HepG2 (cell line): Measurements from ENCODE around the gene CENPW. TPM values are rescaled to one million over a fixed set of nuclear protein-coding genes. Genes with fewer than 3 reads are reported as not detected.

Experiments used
- ATAC-seq: fragments of 200-7000 bp; cut with Tn5 transposase; 3 replicates; pipeline ENCODE4 v1.9.1; 2020; ENCODE audit warnings: mild to moderate bottlenecking, moderate library complexity
- BruUV-seq: library from RNA; stranded (reverse); fragments of 400-500 nt; replicated peaks from 2 replicates; lab custom pipeline; 2021; lab: Mats Ljungman, UMichigan
- CTCF ChIA-PET: fragments of 300-600 bp; formaldehyde crosslinking; extraction: SDS; loops from one replicate; lab custom pipeline; 2021; ENCODE audit warnings: low total read pairs, inconsistent platforms, low intra/inter-chr PET ratio; lab: Yijun Ruan, JAX
- POLR2A ChIA-PET: fragments of 350-600 bp; sonication (Branson Sonifier 250); formaldehyde crosslinking; loops from one replicate; lab custom pipeline; 2020; ENCODE audit warnings: antibody characterized with exemption, inconsistent platforms; lab: Yijun Ruan, JAX
- DNase-seq: peaks from one replicate; pipeline ENCODE4 v3.0.0-alpha.2; 2015; ENCODE audit warnings: low spot score
- FAIRE-seq: peaks from 3 replicates; lab custom pipeline; 2011; peaks lifted over from hg19 to GRCh38; lab: Jason Lieb, UNC
- H2AFZ ChIP-seq: one replicate; pipeline ENCODE4 v1.6.1; 2011; ENCODE audit warnings: low read length, inconsistent platforms
- H3K27ac ChIP-seq: fragments of 300-600 bp; 3 replicates; pipeline ENCODE4 v1.8.0; 2011; ENCODE audit warnings: mixed run types, mild to moderate bottlenecking, mixed read lengths, low read length, inconsistent platforms; ENCODE audit not compliant: insufficient read depth; ENCODE audit errors: extremely low read length
- H3K27me3 ChIP-seq, 2 experiments: fragments of 200-600 bp in 1 of 2; 2 replicates in 1 of 2; 3 replicates in 1 of 2; pipeline versions ENCODE4 v1.6.0 to v1.8.0; 2011; ENCODE audit warnings: low read length in 2 of 2, mild to moderate bottlenecking in 2 of 2, moderate library complexity in 2 of 2, inconsistent platforms in 1 of 2; ENCODE audit not compliant: insufficient read depth in 2 of 2, control insufficient read depth in 1 of 2
- H3K36me3 ChIP-seq, 2 experiments: fragments of 200-600 bp in 1 of 2; replicated peaks in 1 of 2; 2 replicates in 1 of 2; 3 replicates in 1 of 2; pipeline versions ENCODE4 v1.5.1 to v1.8.0; 2011; ENCODE audit warnings: low read length in 2 of 2, inconsistent platforms in 1 of 2; ENCODE audit not compliant: insufficient read depth in 2 of 2, control insufficient read depth in 1 of 2
- H3K4me1 ChIP-seq: 2 replicates; pipeline ENCODE4 v1.5.1; 2012; ENCODE audit warnings: low read length, inconsistent platforms; ENCODE audit not compliant: insufficient read depth
- H3K4me2 ChIP-seq: 2 replicates; pipeline ENCODE4 v1.6.0; 2011; ENCODE audit warnings: low read depth, low read length, inconsistent platforms
- H3K4me3 ChIP-seq, 3 experiments: fragments of 200-600 bp in 1 of 3; sonication (generic), shearing (Covaris generic) in 1 of 3; replicated peaks in 1 of 3; 2 replicates each; pipeline ENCODE4 v1.5.1; 2011 to 2016; ENCODE audit warnings: low read length in 3 of 3, inconsistent platforms in 2 of 3, low read depth in 2 of 3, mild to moderate bottlenecking in 2 of 3, control low read depth in 1 of 3, mixed read lengths in 1 of 3; ENCODE audit not compliant: insufficient read depth in 1 of 3
- H3K79me2 ChIP-seq: one replicate; pipeline ENCODE4 v1.6.1; 2011; ENCODE audit warnings: low read length, inconsistent platforms; ENCODE audit not compliant: insufficient read depth
- H3K9ac ChIP-seq: 2 replicates; pipeline ENCODE4 v1.6.0; 2011; ENCODE audit warnings: mild to moderate bottlenecking, low read depth, low read length, inconsistent platforms; ENCODE audit not compliant: insufficient read depth
- H3K9me3 ChIP-seq: 2 replicates; pipeline ENCODE4 v1.5.1; 2012; ENCODE audit warnings: mild to moderate bottlenecking, low read length
- H4K20me1 ChIP-seq: 2 replicates; pipeline ENCODE4 v1.6.0; 2011; ENCODE audit warnings: inconsistent platforms, mild to moderate bottlenecking, low read length, moderate library complexity; ENCODE audit not compliant: insufficient read depth
- CHD2 ChIP-seq: IDR thresholded peaks from 2 replicates; pipeline ENCODE4 v1.6.1; 2011; ENCODE audit warnings: low read depth, low read length, improper control_type of control experiment
- DMAP1 ChIP-seq: IDR thresholded peaks from 2 replicates; pipeline ENCODE4 v1.6.1; 2016
- FOXA1 ChIP-seq, 2 experiments: fragments of 450-650 bp in 1 of 2; sonication (generic) in 1 of 2; formaldehyde crosslinking in 1 of 2; IDR thresholded peaks; 2 replicates each; pipeline versions ENCODE4 v1.4.0 to v1.6.1; 2016 to 2020; ENCODE audit warnings: missing genetic modification reagents in 1 of 2
- FOXA3 ChIP-seq: IDR thresholded peaks from 2 replicates; pipeline ENCODE4 v1.6.1; 2016; ENCODE audit warnings: missing genetic modification reagents, missing compliant biosample characterization
- HNF4A ChIP-seq: sonication (generic); formaldehyde crosslinking; IDR thresholded peaks from 2 replicates; pipeline ENCODE4 v1.4.0; 2020; ENCODE audit warnings: missing genetic modification reagents
- HOXA3 ChIP-seq: sonication (generic); formaldehyde crosslinking; IDR thresholded peaks from 2 replicates; pipeline ENCODE4 v1.5.0; 2020; ENCODE audit warnings: missing genetic modification reagents
- KDM1A ChIP-seq: IDR thresholded peaks from 2 replicates; pipeline ENCODE4 v1.6.1; 2016; ENCODE audit warnings: missing compliant biosample characterization
- KDM6A ChIP-seq: IDR thresholded peaks from 2 replicates; pipeline ENCODE4 v1.6.1; 2016; ENCODE audit warnings: low read depth
- KMT2A ChIP-seq: sonication (generic); formaldehyde crosslinking; IDR thresholded peaks from 2 replicates; pipeline ENCODE4 v1.4.0; 2020; ENCODE audit warnings: missing genetic modification reagents
- MIXL1 ChIP-seq: IDR thresholded peaks from 2 replicates; pipeline ENCODE4 v1.6.1; 2016
- NCOR1 ChIP-seq: fragments of 200-600 bp; sonication (generic); IDR thresholded peaks from 2 replicates; pipeline ENCODE4 v1.7.0; 2017; ENCODE audit warnings: antibody characterized with exemption, low read length, borderline replicate concordance
- NFE2L2 ChIP-seq: fragments of 150-350 bp; IDR thresholded peaks from 2 replicates; pipeline ENCODE4 v1.6.1; 2014; ENCODE audit warnings: low read length
- NFIC ChIP-seq: IDR thresholded peaks from 2 replicates; pipeline ENCODE4 v1.6.1; 2012; ENCODE audit warnings: mild to moderate bottlenecking, low read length, inconsistent platforms
- NR2F1 ChIP-seq, 2 experiments: fragments of 450-650 bp in 1 of 2; formaldehyde crosslinking in 1 of 2; IDR thresholded peaks; 2 replicates each; pipeline versions ENCODE4 v1.5.0 to v1.6.1; 2016 to 2020; ENCODE audit warnings: mild to moderate bottlenecking in 1 of 2, missing compliant biosample characterization in 1 of 2, missing genetic modification reagents in 1 of 2, moderate library complexity in 1 of 2
- NR2F2 ChIP-seq: IDR thresholded peaks from 2 replicates; pipeline ENCODE4 v1.6.1; 2012; ENCODE audit warnings: low read depth, inconsistent platforms, borderline replicate concordance
- NR3C1 ChIP-seq: sonication (generic); formaldehyde crosslinking; IDR thresholded peaks from 2 replicates; pipeline ENCODE4 v1.4.0; 2020; ENCODE audit warnings: missing genetic modification reagents
- RNF2 ChIP-seq: fragments of 450-650 bp; conservative IDR thresholded peaks from 2 replicates; pipeline ENCODE4 v1.6.1; 2016; ENCODE audit warnings: low read depth
- SALL1 ChIP-seq: sonication (generic); formaldehyde crosslinking; IDR thresholded peaks from 2 replicates; pipeline ENCODE4 v1.8.0; 2022; ENCODE audit warnings: mild to moderate bottlenecking, missing genetic modification reagents
- SMYD3 ChIP-seq: sonication (generic); formaldehyde crosslinking; IDR thresholded peaks from 2 replicates; pipeline ENCODE4 v1.8.1; 2023; ENCODE audit warnings: mild to moderate bottlenecking, missing genetic modification reagents
- SP5 ChIP-seq: IDR thresholded peaks from 2 replicates; pipeline ENCODE4 v1.6.1; 2016; ENCODE audit warnings: low read depth, borderline replicate concordance
- TARDBP ChIP-seq: sonication (generic); formaldehyde crosslinking; IDR thresholded peaks from 2 replicates; pipeline ENCODE4 v1.8.0; 2022; ENCODE audit warnings: mild to moderate bottlenecking, missing genetic modification reagents
- ZFP82 ChIP-seq: sonication (generic); formaldehyde crosslinking; IDR thresholded peaks from 2 replicates; pipeline ENCODE4 v1.5.1; 2020; ENCODE audit warnings: mild to moderate bottlenecking, missing genetic modification reagents, borderline replicate concordance
- ZGPAT ChIP-seq: IDR thresholded peaks from 2 replicates; pipeline ENCODE4 v1.6.1; 2016; ENCODE audit warnings: mild to moderate bottlenecking
- ZNF138 ChIP-seq: sonication (generic); formaldehyde crosslinking; IDR thresholded peaks from 2 replicates; pipeline ENCODE4 v1.5.0; 2020; ENCODE audit warnings: mild to moderate bottlenecking, low read depth, missing genetic modification reagents
- ZNF430 ChIP-seq: sonication (generic); formaldehyde crosslinking; IDR thresholded peaks from 2 replicates; pipeline ENCODE4 v1.9.0; 2021; ENCODE audit warnings: mild to moderate bottlenecking, missing genetic modification reagents
- ZNF570 ChIP-seq: sonication (generic); formaldehyde crosslinking; IDR thresholded peaks from 2 replicates; pipeline ENCODE4 v1.4.0; 2020; ENCODE audit warnings: mild to moderate bottlenecking, missing genetic modification reagents, borderline replicate concordance
- ZNF605 ChIP-seq: sonication (generic); formaldehyde crosslinking; IDR thresholded peaks from 2 replicates; pipeline ENCODE4 v1.8.0; 2022; ENCODE audit warnings: mild to moderate bottlenecking, missing genetic modification reagents
- ZNF615 ChIP-seq: sonication (generic); formaldehyde crosslinking; IDR thresholded peaks from 2 replicates; pipeline ENCODE4 v1.5.0; 2020; ENCODE audit warnings: mild to moderate bottlenecking, missing genetic modification reagents, borderline replicate concordance
- ZNF766 ChIP-seq: sonication (generic); formaldehyde crosslinking; IDR thresholded peaks from 2 replicates; pipeline ENCODE4 v1.5.0; 2020; ENCODE audit warnings: missing genetic modification reagents, borderline replicate concordance
- WGBS: methylation state at CpG from one replicate; pipeline ENCODE4 v1.1.6; 2017; ENCODE audit warnings: low lambda C conversion rate; 5-methylcytosine and 5-hydroxymethylcytosine counted together
- in situ Hi-C: cut with HindIII; loops from 2 replicates; pipeline ENCODE4 v1.10.0; 2017; ENCODE audit warnings: low pct_unique_long_range_greater_than_20kb; ENCODE audit not compliant: extremely low pct_ligation_motif_present
- intact Hi-C: fragments of 100-400 bp; cut with micrococcal nuclease; formaldehyde crosslinking; loops from one replicate; pipeline ENCODE4 v1.10.0; 2022; ENCODE audit not compliant: unreplicated experiment
- polyA plus RNA-seq, 8 experiments: library from polyadenylated mRNA; depleted of rRNA in 3 of 8; stranded (reverse) in 7 of 8; unstranded in 1 of 8; fragments of >200 nt; fragmentation: Illumina TruSeq in 4 of 8; extraction: Trizol in 4 of 8; gene quantifications; 2 replicates each; pipeline versions ENCODE4 v1.2.1 to v1.2.3, GENCODE V29; 2011 to 2016; ENCODE audit warnings: low read depth in 4 of 8, missing spikeins in 1 of 8, mixed read lengths in 1 of 8; ENCODE audit not compliant: insufficient read depth in 1 of 8
- total RNA-seq, 5 experiments: library from RNA; depleted of rRNA; stranded (reverse); fragments of >200 nt; fragmentation: Illumina TruSeq; extraction: Trizol; gene quantifications; 2 replicates each; pipeline ENCODE4 v1.2.3, GENCODE V29; 2016; ENCODE audit warnings: low read depth in 1 of 5

Gene CENPW
- total and polyA plus RNA-seq, 2 of the 13 experiments (the other 11 are each of a cell fraction or from before 2014, with no cell fraction given): 8.6 to 94.7 TPM

GRCh38 chr6:126380072-126380583 lies 40.2 kb downstream of the CENPW start:
- H3K4me3 ChIP-seq: no peak overlapping the region
- intact Hi-C loops (no loop called here), in situ Hi-C loops (no loop called here)
- H3K27ac ChIP-seq: peak overlapping the region; percentile 39
- H4K20me1 ChIP-seq: no peaks in the 10 kb centered on the region
- POLR2A ChIA-PET: no interaction called here
- CTCF ChIA-PET: no interaction called here
- no peaks in the 10 kb centered on the region for H3K79me2 ChIP-seq
- peak overlapping the region; percentile 25 for H3K4me2 ChIP-seq
- H3K36me3 ChIP-seq: no peaks in the 10 kb centered on the region
- ATAC-seq (peak; percentile 96), DNase-seq (peak; percentile 78), FAIRE-seq (peak; percentile 94)
- peaks cover 7% of the 10 kb centered on the region; the same call in 1 of the 2 replicates for H3K9me3 ChIP-seq
- no peak overlapping the region for H3K9ac ChIP-seq
- peak overlapping the region; percentile 8 for H2AFZ ChIP-seq
- no TSS peak for BruUV-seq
- peaks cover 26% of the 10 kb centered on the region for H3K4me1 ChIP-seq
- WGBS: 0% methylated on average over 1 of the region's 1 CpG
- H3K27me3 ChIP-seq: no peaks in the 10 kb centered on the region
- 0 out of 2 replicates have a peak, but pooled peaks have one; percentile 3 for TF ChIP-seq DMAP1
- 0 out of 2 replicates have a peak, but pooled peaks have one; percentile 37 for TF ChIP-seq NFIC
- peak; percentile 28; the same call in 1 of the 2 replicates for TF ChIP-seq ZGPAT (CRISPR knock-in tag)
- no peak for TF ChIP-seq NFE2L2
- peak; percentile 77 for TF ChIP-seq FOXA3 (CRISPR knock-in tag)
- TF ChIP-seq ZNF138 (CRISPR knock-in tag): no peak
- TF ChIP-seq KMT2A: no peak
- peak; percentile 55; the same call in 1 of the 2 replicates for TF ChIP-seq ZNF430 (CRISPR knock-in tag)
- no peak for TF ChIP-seq CHD2
- TF ChIP-seq RNF2: no peak
- peak; percentile 88 for TF ChIP-seq HNF4A (CRISPR knock-in tag)
- 0 out of 2 replicates have a peak, but pooled peaks have one; percentile 50 for TF ChIP-seq TARDBP (CRISPR knock-in tag)
- TF ChIP-seq FOXA1 (IDR thresholded peaks at IDR 0.05): 0 out of 2 replicates have a peak, but pooled peaks have one; percentile 8
- peak; percentile 83 for TF ChIP-seq FOXA1 (CRISPR knock-in tag; IDR thresholded peaks at IDR 0.05)
- 0 out of 2 replicates have a peak, but pooled peaks have one; percentile 24 for TF ChIP-seq KDM6A (CRISPR knock-in tag)
- TF ChIP-seq ZNF615 (CRISPR knock-in tag): no peak
- TF ChIP-seq ZNF766 (CRISPR knock-in tag): peak; percentile 58; the same call in 1 of the 2 replicates
- TF ChIP-seq ZFP82: no peak
- no peak for TF ChIP-seq NR3C1 (CRISPR knock-in tag)
- TF ChIP-seq HOXA3 (CRISPR knock-in tag): peak; percentile 15; the same call in 1 of the 2 replicates
- TF ChIP-seq NR2F1 (CRISPR knock-in tag; IDR thresholded peaks at IDR 0.05): peak; percentile 87 to 98; a peak in 3 of 4 replicates
- TF ChIP-seq SMYD3 (CRISPR knock-in tag): 0 out of 2 replicates have a peak, but pooled peaks have one; percentile 22
- 0 out of 2 replicates have a peak, but pooled peaks have one; percentile 31 for TF ChIP-seq ZNF605 (CRISPR knock-in tag)
- TF ChIP-seq SP5 (CRISPR knock-in tag): no peak
- peak; percentile 96 for TF ChIP-seq NR2F2
- TF ChIP-seq SALL1: no peak
- peak; percentile 84 for TF ChIP-seq MIXL1 (CRISPR knock-in tag)
- TF ChIP-seq NCOR1: peak; percentile 75
- TF ChIP-seq ZNF570 (CRISPR knock-in tag): no peak
- TF ChIP-seq KDM1A (CRISPR knock-in tag): no peak
